Left ventricle myocardium inferior (tissue), 1 donor: ENCODE results near the gene PIGR. TPM values are rescaled to one million over a fixed set of nuclear protein-coding genes. Genes with fewer than 3 reads are reported as not detected.

ENCODE experiments used
- DNase-seq: peaks from one replicate; pipeline ENCODE4 v3.0.0-alpha.2; 2020
- H3K27ac ChIP-seq: fragments of 200-600 bp; replicated peaks from 2 replicates; pipeline ENCODE4 v1.8.0; 2021
- H3K27me3 ChIP-seq: fragments of 200-600 bp; 2 replicates; pipeline ENCODE4 v1.8.0; 2021; ENCODE audit warnings: low read depth
- H3K36me3 ChIP-seq: fragments of 200-600 bp; 2 replicates; pipeline ENCODE4 v1.8.0; 2021
- H3K4me1 ChIP-seq: fragments of 200-600 bp; 2 replicates; pipeline ENCODE4 v1.8.0; 2021
- H3K4me3 ChIP-seq: fragments of 200-600 bp; 2 replicates; pipeline ENCODE4 v1.8.0; 2021; ENCODE audit warnings: mild to moderate bottlenecking, moderate library complexity
- H3K9me3 ChIP-seq: fragments of 200-600 bp; replicated peaks from 2 replicates; pipeline ENCODE4 v1.8.0; 2021
- intact Hi-C: fragments of 100-400 bp; cut with micrococcal nuclease; formaldehyde crosslinking; loops from one replicate; pipeline ENCODE4 v1.11.0; 2022
- total RNA-seq: library from RNA; stranded (reverse); fragmentation: NEBNext Ultra II Directional; extraction: Animal tissue kit (Norgen Biotek cat#: 25700); gene quantifications from one replicate; pipeline ENCODE4 v1.2.1, GENCODE V29; 2021
- TF ChIP-seq, protein P1 (sequence below): fragments of 200-600 bp; IDR thresholded peaks from 2 replicates; pipeline ENCODE4 v1.8.0; 2021; ENCODE audit warnings: antibody characterized with exemption, mild to moderate bottlenecking, borderline replicate concordance
- donor health status: DM: no; HTN: yes; CAD: no; lungs with severe emphysema.

PIGR gene
- total RNA-seq, 1 donor from 2014 or later = 0.91 TPM

DNA sequence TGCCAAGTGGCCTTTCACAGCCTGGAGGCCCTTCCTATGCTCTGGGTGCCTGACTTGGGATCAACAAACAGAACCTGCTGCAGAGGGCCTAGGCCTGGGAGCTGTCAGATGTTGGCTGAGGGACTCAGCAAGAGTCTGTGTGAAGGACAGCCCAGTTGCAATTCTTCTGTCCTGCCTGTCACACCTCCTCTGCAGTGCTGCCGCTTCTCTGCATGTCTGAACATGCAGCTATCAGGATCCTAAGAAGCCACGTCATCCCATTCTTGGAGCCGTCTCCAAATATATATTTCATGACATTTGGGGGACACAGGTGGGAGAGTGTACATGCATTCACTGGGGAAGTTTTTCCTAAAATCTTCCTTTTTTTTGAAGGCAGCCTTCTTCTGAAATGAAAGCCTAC is 15.4 kb upstream of the PIGR start:
- intact Hi-C loops = no loop called here

DNA sequence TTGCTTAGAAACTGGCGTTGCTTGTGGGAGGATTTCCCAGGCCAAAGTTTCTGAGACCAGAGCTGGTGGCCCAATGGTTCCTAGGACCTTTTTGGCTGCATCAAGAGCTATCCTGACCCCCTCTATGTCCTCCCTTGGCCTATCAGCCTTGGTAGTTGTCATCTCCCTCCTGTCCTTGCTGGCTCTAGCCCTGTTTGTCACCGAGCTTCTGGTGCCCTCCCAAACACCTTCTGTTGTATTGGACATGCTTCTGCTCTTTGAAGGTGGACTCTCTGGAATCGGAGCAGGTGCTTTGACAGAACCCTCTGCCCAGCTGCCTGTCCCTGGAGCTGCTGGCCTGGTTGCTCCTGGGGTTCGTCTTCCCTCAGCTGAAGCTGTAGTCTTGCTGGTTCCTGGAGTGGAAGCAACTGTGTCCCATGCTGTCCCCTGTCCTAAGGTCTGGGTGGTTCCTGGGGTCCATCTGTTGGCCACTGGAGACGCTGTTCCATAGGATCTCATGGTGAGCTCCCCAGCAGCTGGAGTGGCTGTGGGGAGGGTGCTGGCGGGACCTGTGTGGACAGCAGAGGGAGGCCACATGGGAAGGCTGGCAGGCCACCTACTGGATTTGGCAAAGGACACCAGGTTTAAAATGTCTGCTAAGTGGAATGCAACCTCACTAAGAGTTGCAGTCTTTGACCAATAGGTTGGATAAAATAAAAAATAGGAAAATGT is 14.6 kb upstream of the PIGR start:
- intact Hi-C loops = no loop called here
- no peaks in the 10 kb centered on the region for H3K9me3 ChIP-seq
- no peak overlapping the region for H3K4me3 ChIP-seq
- no peaks in the 10 kb centered on the region for H3K27me3 ChIP-seq
- no peaks in the 10 kb centered on the region for H3K4me1 ChIP-seq
- no peaks in the 10 kb centered on the region for H3K36me3 ChIP-seq
- DNase-seq = no peak
- no peak overlapping the region for H3K27ac ChIP-seq
- TF ChIP-seq, protein P1, sequence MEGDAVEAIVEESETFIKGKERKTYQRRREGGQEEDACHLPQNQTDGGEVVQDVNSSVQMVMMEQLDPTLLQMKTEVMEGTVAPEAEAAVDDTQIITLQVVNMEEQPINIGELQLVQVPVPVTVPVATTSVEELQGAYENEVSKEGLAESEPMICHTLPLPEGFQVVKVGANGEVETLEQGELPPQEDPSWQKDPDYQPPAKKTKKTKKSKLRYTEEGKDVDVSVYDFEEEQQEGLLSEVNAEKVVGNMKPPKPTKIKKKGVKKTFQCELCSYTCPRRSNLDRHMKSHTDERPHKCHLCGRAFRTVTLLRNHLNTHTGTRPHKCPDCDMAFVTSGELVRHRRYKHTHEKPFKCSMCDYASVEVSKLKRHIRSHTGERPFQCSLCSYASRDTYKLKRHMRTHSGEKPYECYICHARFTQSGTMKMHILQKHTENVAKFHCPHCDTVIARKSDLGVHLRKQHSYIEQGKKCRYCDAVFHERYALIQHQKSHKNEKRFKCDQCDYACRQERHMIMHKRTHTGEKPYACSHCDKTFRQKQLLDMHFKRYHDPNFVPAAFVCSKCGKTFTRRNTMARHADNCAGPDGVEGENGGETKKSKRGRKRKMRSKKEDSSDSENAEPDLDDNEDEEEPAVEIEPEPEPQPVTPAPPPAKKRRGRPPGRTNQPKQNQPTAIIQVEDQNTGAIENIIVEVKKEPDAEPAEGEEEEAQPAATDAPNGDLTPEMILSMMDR = no peak

More for the DNA sequence above, 15.4 kb upstream of the PIGR start:
- DNase-seq = no peak
- no peaks in the 10 kb centered on the region for H3K36me3 ChIP-seq
- H3K4me1 ChIP-seq = no peaks in the 10 kb centered on the region
- H3K27me3 ChIP-seq = no peaks in the 10 kb centered on the region
- H3K4me3 ChIP-seq = no peak overlapping the region
- H3K9me3 ChIP-seq = no peaks in the 10 kb centered on the region
- TF ChIP-seq, protein P1 = no peak
- H3K27ac ChIP-seq = no peak overlapping the region

DNA sequence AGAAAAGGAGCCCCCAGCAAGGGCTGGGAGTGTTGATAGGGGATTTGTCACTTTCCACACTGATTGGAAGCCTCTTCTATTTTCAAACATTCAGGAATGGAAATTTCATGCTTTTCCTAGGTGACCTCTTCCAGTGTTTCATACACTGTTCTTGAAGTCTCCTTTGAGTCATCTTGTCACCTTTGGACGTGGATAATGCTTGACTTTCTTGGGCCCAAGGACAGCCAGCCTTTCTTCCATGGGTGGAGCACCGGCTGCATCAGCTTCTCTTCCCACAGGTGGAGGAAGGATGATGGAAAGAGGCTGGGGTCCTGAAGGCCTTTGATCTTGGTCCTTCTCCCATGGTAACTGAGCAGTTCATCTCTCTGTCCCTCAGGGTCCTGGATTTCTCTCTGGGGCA is 11.9 kb upstream of the PIGR start:
- no peak overlapping the region for H3K27ac ChIP-seq
- H3K9me3 ChIP-seq = no peaks in the 10 kb centered on the region
- no peak overlapping the region for H3K4me3 ChIP-seq
- no peak for DNase-seq
- intact Hi-C loops = no loop called here
- no peaks in the 10 kb centered on the region for H3K4me1 ChIP-seq
- peaks cover 7% of the 10 kb centered on the region for H3K27me3 ChIP-seq
- H3K36me3 ChIP-seq = no peaks in the 10 kb centered on the region
- TF ChIP-seq, protein P1 = no peak

DNA sequence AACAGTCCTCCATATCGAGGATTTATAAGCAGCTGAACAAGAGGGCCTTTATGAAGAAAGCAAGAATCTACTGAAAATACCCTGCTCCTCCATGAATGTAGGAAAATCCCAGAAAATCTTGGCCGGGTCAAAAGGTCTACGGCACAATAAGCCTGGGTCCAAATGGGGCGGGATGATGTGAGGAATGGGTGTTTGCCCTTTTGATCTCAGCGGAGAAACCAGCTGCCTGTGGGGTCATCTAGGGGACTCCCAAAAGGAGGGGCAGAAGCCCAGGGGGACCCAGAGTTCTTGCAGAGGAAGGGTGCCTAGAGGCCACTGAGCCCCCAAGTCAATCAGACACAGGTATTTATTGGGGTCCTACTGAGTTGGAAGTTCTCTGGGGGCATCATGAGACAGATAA is 11.4 kb upstream of the PIGR start:
- peaks cover 7% of the 10 kb centered on the region for H3K27me3 ChIP-seq
- H3K4me1 ChIP-seq = no peaks in the 10 kb centered on the region
- intact Hi-C loops = no loop called here
- H3K4me3 ChIP-seq = no peak overlapping the region
- H3K36me3 ChIP-seq = no peaks in the 10 kb centered on the region
- H3K9me3 ChIP-seq = no peaks in the 10 kb centered on the region
- no peak overlapping the region for H3K27ac ChIP-seq
- TF ChIP-seq, protein P1 = no peak
- no peak for DNase-seq

GRCh38 chr1:206955476-206956451 is 9.5 kb upstream of the PIGR start:
- H3K36me3 ChIP-seq = no peaks in the 10 kb centered on the region
- TF ChIP-seq, protein P1 = no peak
- H3K4me3 ChIP-seq = no peak overlapping the region
- no peaks in the 10 kb centered on the region for H3K9me3 ChIP-seq
- H3K4me1 ChIP-seq = no peaks in the 10 kb centered on the region
- no peak overlapping the region for H3K27ac ChIP-seq
- DNase-seq = no peak
- intact Hi-C loops = no loop called here
- H3K27me3 ChIP-seq = peaks cover 7% of the 10 kb centered on the region
